ENCODE results near the gene SSH3. TPM values are rescaled to one million over a fixed set of nuclear protein-coding genes. Genes with fewer than 3 reads are reported as not detected.

Gene SSH3
- total RNA-seq, 2 experiments from 2014 or later = 9.2 to 18.5 TPM

DNA sequence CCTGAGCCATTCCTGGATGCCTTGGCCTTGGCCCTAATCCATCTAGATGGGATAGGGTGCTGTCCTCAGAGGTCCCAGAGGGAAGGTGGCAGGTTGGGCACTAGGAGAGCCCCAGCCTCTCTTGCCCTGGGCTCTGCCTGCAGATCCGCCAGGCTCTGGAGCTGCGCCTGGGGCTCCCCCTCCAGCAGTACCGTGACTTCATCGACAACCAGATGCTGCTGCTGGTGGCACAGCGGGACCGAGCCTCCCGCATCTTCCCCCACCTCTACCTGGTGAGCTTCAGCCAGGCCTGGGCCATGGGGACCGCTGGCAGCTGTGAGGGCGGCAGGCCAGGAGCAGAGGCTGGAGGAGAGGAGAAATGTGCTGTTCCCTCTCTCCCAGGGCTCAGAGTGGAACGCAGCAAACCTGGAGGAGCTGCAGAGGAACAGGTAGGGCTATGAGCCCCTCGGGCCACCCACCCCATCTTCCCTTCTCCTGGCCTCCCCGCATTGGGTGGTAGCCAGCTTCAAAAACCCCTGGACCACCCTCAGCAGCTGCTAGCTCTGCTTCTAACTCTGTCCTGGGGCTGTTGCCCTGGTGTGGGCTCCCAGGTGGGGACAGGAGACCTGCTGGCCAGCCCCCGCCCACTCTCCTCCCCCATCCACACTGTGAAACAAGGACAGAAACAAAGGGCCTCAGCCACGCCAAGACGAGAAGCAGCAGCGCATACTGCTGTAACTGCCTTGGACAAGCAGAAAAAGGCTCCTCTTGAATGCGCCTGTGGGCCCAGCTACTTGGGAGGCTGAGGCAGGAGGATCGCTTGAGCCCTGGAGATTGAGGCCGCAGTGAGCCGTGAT is 4.9 kb downstream of the SSH3 start:
- no peaks in the 10 kb centered on the region for H3K4me1 ChIP-seq (ENCODE audit: insufficient read depth, low read length, poor library complexity, severe bottlenecking)
- CTCF ChIA-PET (ENCODE audit: unreplicated experiment) = no interaction called here
- H3K79me2 ChIP-seq (ENCODE audit: insufficient read depth, low read depth, low read length) = no peaks in the 10 kb centered on the region
- intact Hi-C loops (cut with micrococcal nuclease; ENCODE audit: unreplicated experiment) = no loop called here
- H3K9me3 ChIP-seq (ENCODE audit: low read length) = no peaks in the 10 kb centered on the region
- H3K27ac ChIP-seq (ENCODE audit: low read depth, low read length, poor library complexity, severe bottlenecking) = no peak overlapping the region
- no peak for DNase-seq (ENCODE audit: low spot score)
- POLR2A ChIA-PET = interaction anchor here (0.6 kb wide), 1 partner anchor 11 kb away, joined by 3 read pairs; no protein-coding TSS in a partner anchor
- H3K4me3 ChIP-seq (ENCODE audit: low read depth, low read length, poor library complexity, severe bottlenecking) = no peak overlapping the region
- BruUV-seq (replicated peaks) = no TSS peak
- H2AFZ ChIP-seq (ENCODE audit: low read length) = no peak overlapping the region
- no peaks in the 10 kb centered on the region for H3K9me2 ChIP-seq (ENCODE audit: insufficient read depth, low read length)
- H3K4me2 ChIP-seq (ENCODE audit: low read length) = no peak overlapping the region
- peaks cover 50% of the 10 kb centered on the region for H3K36me3 ChIP-seq (ENCODE audit: insufficient read depth, low read length)
- TF ChIP-seq EZH2phosphoT487 (IDR thresholded peaks at IDR 0.05; ENCODE audit: borderline replicate concordance, low read depth, low read length) = no peak
- no peak for TF ChIP-seq CTCF (conservative IDR thresholded peaks at IDR 0.05; ENCODE audit: low read length)
- no peaks in the 10 kb centered on the region for H4K20me1 ChIP-seq (ENCODE audit: insufficient read depth, low read length)

DNA sequence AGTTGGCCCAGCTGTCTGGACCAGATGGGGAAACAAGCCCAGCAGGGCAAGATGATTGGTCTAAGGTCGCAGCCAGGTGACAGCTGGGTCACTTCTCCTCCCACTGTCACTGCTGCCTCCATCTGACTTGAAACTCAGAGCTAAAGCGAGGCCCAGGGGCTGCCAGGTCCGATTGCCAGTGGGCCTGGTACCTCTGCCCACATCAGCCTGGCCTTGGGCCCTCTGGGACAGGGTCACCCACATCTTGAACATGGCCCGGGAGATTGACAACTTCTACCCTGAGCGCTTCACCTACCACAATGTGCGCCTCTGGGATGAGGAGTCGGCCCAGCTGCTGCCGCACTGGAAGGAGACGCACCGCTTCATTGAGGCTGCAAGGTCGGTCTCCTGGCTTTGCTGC is 5.8 kb downstream of the SSH3 start:
- no TSS peak for BruUV-seq (replicated peaks)
- no peaks in the 10 kb centered on the region for H3K79me2 ChIP-seq (ENCODE audit: insufficient read depth, low read depth, low read length)
- intact Hi-C loops (cut with micrococcal nuclease; ENCODE audit: unreplicated experiment) = no loop called here
- POLR2A ChIA-PET = interaction anchor here (1.1 kb wide), 1 partner anchor 16 kb away, joined by 3 read pairs; no protein-coding TSS in a partner anchor
- H3K4me1 ChIP-seq (ENCODE audit: insufficient read depth, low read length, poor library complexity, severe bottlenecking) = no peaks in the 10 kb centered on the region
- peaks cover 46% of the 10 kb centered on the region for H3K36me3 ChIP-seq (ENCODE audit: insufficient read depth, low read length)
- no peaks in the 10 kb centered on the region for H4K20me1 ChIP-seq (ENCODE audit: insufficient read depth, low read length)
- no peak overlapping the region for H3K4me2 ChIP-seq (ENCODE audit: low read length)
- no peak overlapping the region for H3K4me3 ChIP-seq (ENCODE audit: low read depth, low read length, poor library complexity, severe bottlenecking)
- CTCF ChIA-PET (ENCODE audit: unreplicated experiment) = no interaction called here
- H3K9me2 ChIP-seq (ENCODE audit: insufficient read depth, low read length) = no peaks in the 10 kb centered on the region
- no peak for TF ChIP-seq CTCF (conservative IDR thresholded peaks at IDR 0.05; ENCODE audit: low read length)
- TF ChIP-seq EZH2phosphoT487 (IDR thresholded peaks at IDR 0.05; ENCODE audit: borderline replicate concordance, low read depth, low read length) = no peak
- DNase-seq (ENCODE audit: low spot score) = no peak
- H3K9me3 ChIP-seq (ENCODE audit: low read length) = no peaks in the 10 kb centered on the region
- H3K27ac ChIP-seq (ENCODE audit: low read depth, low read length, poor library complexity, severe bottlenecking) = no peak overlapping the region
- H2AFZ ChIP-seq (ENCODE audit: low read length) = no peak overlapping the region

GRCh38 chr11:67309661-67310061 is 6.3 kb downstream of the SSH3 start:
- Histone ChIP-seq H3K79me2 (ENCODE audit: insufficient read depth, low read depth, low read length) (no peaks in the 10 kb centered on the region), H4K20me1 (ENCODE audit: insufficient read depth, low read length) (no peaks in the 10 kb centered on the region), H3K4me2 (ENCODE audit: low read length) (no peak overlapping the region), H3K9me3 (ENCODE audit: low read length) (no peaks in the 10 kb centered on the region), H3K27ac (ENCODE audit: low read depth, low read length, poor library complexity, severe bottlenecking) (no peak overlapping the region), H3K36me3 (ENCODE audit: insufficient read depth, low read length) (peaks cover 45% of the 10 kb centered on the region), H2AFZ (ENCODE audit: low read length) (no peak overlapping the region), H3K4me3 (ENCODE audit: low read depth, low read length, poor library complexity, severe bottlenecking) (no peak overlapping the region), H3K9me2 (ENCODE audit: insufficient read depth, low read length) (no peaks in the 10 kb centered on the region), H3K4me1 (ENCODE audit: insufficient read depth, low read length, poor library complexity, severe bottlenecking) (no peaks in the 10 kb centered on the region)
- CTCF ChIA-PET (ENCODE audit: unreplicated experiment) = no interaction called here
- intact Hi-C loops (cut with micrococcal nuclease; ENCODE audit: unreplicated experiment) = no loop called here
- no TSS peak for BruUV-seq (replicated peaks)
- no peak for DNase-seq (ENCODE audit: low spot score)
- POLR2A ChIA-PET = interaction anchor here (1.1 kb wide), 1 partner anchor 16 kb away, joined by 3 read pairs; no protein-coding TSS in a partner anchor
- no peak for TF ChIP-seq EZH2phosphoT487 (IDR thresholded peaks at IDR 0.05; ENCODE audit: borderline replicate concordance, low read depth, low read length)
- TF ChIP-seq CTCF (conservative IDR thresholded peaks at IDR 0.05; ENCODE audit: low read length) = no peak

All from OCI-LY7 (cell line).